ENCODE data around the gene CCDC60. TPM values are rescaled to one million over a fixed set of nuclear protein-coding genes. Genes with fewer than 3 reads are reported as not detected.

Gene CCDC60
- total RNA-seq, 1 donor from 2014 or later, result 3.8 TPM

DNA sequence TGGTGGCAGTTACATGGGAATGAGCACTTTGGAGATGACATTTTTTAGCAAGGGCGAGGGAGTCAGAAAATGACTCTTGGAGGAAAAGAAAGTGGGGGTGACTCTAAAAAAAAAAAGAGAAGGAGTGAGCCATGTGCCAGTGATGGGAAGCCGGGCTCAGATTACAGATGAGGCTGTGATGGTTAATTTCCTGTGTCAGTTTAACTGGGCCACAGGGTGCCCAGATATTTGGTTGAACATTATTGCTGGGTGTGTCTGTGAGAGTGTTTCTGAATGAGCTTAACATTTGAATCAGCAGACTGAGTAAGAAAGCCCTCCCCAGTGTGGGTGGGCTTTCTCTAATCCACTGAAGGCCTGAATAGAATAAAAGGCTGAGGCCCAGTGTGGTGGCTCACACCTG is 26.8 kb upstream of the CCDC60 start:
- peak overlapping the region; percentile 87 for H3K27ac Mint-ChIP-seq (ENCODE audit: unreplicated experiment)
- H3K27me3 Mint-ChIP-seq (ENCODE audit: unreplicated experiment), result peaks cover 10% of the 10 kb centered on the region
- H3K4me1 Mint-ChIP-seq (ENCODE audit: low read depth, unreplicated experiment), result peaks cover 41% of the 10 kb centered on the region
- no peaks in the 10 kb centered on the region for H3K36me3 Mint-ChIP-seq (ENCODE audit: unreplicated experiment)
- H3K4me3 Mint-ChIP-seq (ENCODE audit: unreplicated experiment), result no peak overlapping the region
- no peak for DNase-seq
- TF ChIP-seq CTCF (IDR thresholded peaks at IDR 0.05; ENCODE audit: partially characterized antibody, unreplicated experiment), result no peak
- H3K9me3 Mint-ChIP-seq (ENCODE audit: unreplicated experiment), result peaks cover 17% of the 10 kb centered on the region

DNA sequence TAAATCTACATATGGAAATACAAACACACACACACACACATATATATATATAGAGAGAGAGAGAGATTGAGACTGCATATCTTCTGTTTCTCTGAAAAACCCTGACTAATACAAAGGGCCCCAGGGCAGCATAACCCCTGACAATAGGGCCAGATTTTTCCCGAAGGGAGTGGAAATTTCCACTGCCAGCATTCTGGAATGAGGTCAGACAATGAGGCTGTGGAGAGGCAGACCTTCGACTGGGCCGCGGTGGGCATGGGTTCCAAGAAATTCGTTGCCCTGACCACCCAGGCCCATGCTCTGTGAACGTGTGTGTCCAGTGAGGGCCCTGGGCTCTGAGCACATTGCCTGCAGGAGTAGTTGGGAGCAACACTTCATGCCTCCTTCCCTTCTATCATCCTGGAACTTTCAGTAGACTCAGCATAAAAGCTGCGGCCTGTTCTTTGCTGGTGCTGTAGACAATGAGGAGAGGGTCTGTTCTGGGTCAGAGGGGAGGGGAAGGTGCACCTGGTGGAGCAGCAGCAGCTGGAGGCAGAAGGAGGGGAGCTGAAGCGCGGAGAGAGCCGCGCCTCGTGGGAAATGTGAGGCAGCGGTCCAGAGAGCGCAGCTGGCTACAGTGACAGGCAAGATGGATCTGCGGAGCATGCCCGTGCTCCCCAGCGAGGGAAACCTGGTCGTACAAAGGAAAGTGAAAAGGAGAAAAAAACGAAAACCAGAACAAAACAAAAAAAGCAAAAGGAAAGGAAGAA is 25.6 kb upstream of the CCDC60 start:
- no peak for TF ChIP-seq CTCF (IDR thresholded peaks at IDR 0.05; ENCODE audit: partially characterized antibody, unreplicated experiment)
- Mint-ChIP-seq H3K9me3 (ENCODE audit: unreplicated experiment) (peaks cover 17% of the 10 kb centered on the region), H3K27ac (ENCODE audit: unreplicated experiment) (peak overlapping the region; percentile 91), H3K36me3 (ENCODE audit: unreplicated experiment) (no peaks in the 10 kb centered on the region), H3K27me3 (ENCODE audit: unreplicated experiment) (peaks cover 10% of the 10 kb centered on the region), H3K4me1 (ENCODE audit: low read depth, unreplicated experiment) (peaks cover 34% of the 10 kb centered on the region), H3K4me3 (ENCODE audit: unreplicated experiment) (peak overlapping the region; percentile 50)
- peak; percentile 77 for DNase-seq

- H3K27ac Mint-ChIP-seq (ENCODE audit: unreplicated experiment), result peak overlapping the region; percentile 75
Measured at GRCh38 chr12:119311878-119312277, 22.7 kb upstream of the CCDC60 start.

GRCh38 chr12:119312904-119313303 is 21.6 kb upstream of the CCDC60 start:
- peaks cover 14% of the 10 kb centered on the region for H3K9me3 Mint-ChIP-seq (ENCODE audit: unreplicated experiment)
- no peak for TF ChIP-seq CTCF (IDR thresholded peaks at IDR 0.05; ENCODE audit: partially characterized antibody, unreplicated experiment)
- no peak overlapping the region for H3K4me3 Mint-ChIP-seq (ENCODE audit: unreplicated experiment)
- H3K4me1 Mint-ChIP-seq (ENCODE audit: low read depth, unreplicated experiment), result peaks cover 24% of the 10 kb centered on the region
- no peak overlapping the region for H3K27ac Mint-ChIP-seq (ENCODE audit: unreplicated experiment)
- DNase-seq, result no peak
- H3K36me3 Mint-ChIP-seq (ENCODE audit: unreplicated experiment), result no peaks in the 10 kb centered on the region
- peaks cover 7% of the 10 kb centered on the region for H3K27me3 Mint-ChIP-seq (ENCODE audit: unreplicated experiment)

More at GRCh38 chr12:119311878-119312277, 22.7 kb upstream of the CCDC60 start:
- no peaks in the 10 kb centered on the region for H3K36me3 Mint-ChIP-seq (ENCODE audit: unreplicated experiment)
- peaks cover 28% of the 10 kb centered on the region for H3K4me1 Mint-ChIP-seq (ENCODE audit: low read depth, unreplicated experiment)
- no peak for TF ChIP-seq CTCF (IDR thresholded peaks at IDR 0.05; ENCODE audit: partially characterized antibody, unreplicated experiment)
- peaks cover 17% of the 10 kb centered on the region for H3K9me3 Mint-ChIP-seq (ENCODE audit: unreplicated experiment)
- DNase-seq, result no peak
- H3K4me3 Mint-ChIP-seq (ENCODE audit: unreplicated experiment), result no peak overlapping the region
- H3K27me3 Mint-ChIP-seq (ENCODE audit: unreplicated experiment), result peaks cover 12% of the 10 kb centered on the region

DNA sequence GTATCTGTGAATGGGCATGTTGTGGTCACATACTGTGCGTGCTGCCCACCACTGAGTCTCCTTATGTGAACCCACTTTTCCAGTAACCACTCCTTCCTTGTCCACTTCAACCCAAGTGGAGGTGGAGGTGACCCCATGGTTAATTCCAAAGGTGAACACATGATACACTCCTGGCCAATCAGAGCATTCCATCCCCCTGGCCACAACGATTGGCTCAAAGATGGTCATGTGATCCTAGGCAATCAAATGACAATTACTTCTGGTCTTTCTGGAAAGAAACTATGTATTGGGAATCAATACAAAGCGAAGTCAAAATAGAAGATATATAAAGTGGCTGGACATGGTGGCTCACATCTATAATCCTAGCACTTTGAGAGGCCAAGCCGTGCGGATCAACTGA is 20.2 kb upstream of the CCDC60 start:
- Mint-ChIP-seq H3K9me3 (ENCODE audit: unreplicated experiment) (peaks cover 5% of the 10 kb centered on the region), H3K27ac (ENCODE audit: unreplicated experiment) (no peak overlapping the region), H3K4me1 (ENCODE audit: low read depth, unreplicated experiment) (peaks cover 18% of the 10 kb centered on the region), H3K36me3 (ENCODE audit: unreplicated experiment) (no peaks in the 10 kb centered on the region), H3K4me3 (ENCODE audit: unreplicated experiment) (no peak overlapping the region), H3K27me3 (ENCODE audit: unreplicated experiment) (peaks cover 8% of the 10 kb centered on the region)
- TF ChIP-seq CTCF (IDR thresholded peaks at IDR 0.05; ENCODE audit: partially characterized antibody, unreplicated experiment), result no peak
- DNase-seq, result no peak

All from glutamatergic neuron (in vitro differentiated cells).